ENCODE measurements around the gene ATP9A. TPM values are rescaled to one million over a fixed set of nuclear protein-coding genes. Genes with fewer than 3 reads are reported as not detected.

The ATP9A gene
- total RNA-seq, 1 donor from 2014 or later = 37.6 TPM

DNA sequence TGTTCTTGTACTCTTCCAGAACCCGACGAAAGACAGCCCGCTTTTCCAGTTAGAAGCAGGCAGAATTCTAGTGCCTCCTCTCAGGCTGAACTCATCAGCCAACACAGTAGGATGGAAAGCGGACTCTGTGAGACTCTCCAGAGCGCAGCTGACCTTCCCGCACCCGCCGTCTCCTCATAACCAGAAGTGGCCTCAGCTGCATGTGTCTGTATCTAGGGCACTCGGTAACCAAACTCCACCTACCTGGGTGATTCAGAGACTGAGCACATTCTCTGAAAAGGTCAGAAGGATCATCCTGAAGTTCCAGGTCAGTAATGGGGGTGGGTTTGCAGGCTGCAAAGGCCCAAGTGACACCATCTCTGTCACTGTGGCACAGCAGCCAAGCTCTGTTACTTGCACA is 158.9 kb downstream of the ATP9A start:
- no peaks in the 10 kb centered on the region for H3K36me3 ChIP-seq (ENCODE audit: control insufficient read depth, insufficient read depth, low read length)
- no peak overlapping the region for H3K4me3 ChIP-seq (ENCODE audit: low read depth, low read length)
- no peaks in the 10 kb centered on the region for H3K27me3 ChIP-seq (ENCODE audit: control insufficient read depth, insufficient read depth, low read length)
- no peak for DNase-seq (ENCODE audit: low read depth)
- TF ChIP-seq, protein P1, sequence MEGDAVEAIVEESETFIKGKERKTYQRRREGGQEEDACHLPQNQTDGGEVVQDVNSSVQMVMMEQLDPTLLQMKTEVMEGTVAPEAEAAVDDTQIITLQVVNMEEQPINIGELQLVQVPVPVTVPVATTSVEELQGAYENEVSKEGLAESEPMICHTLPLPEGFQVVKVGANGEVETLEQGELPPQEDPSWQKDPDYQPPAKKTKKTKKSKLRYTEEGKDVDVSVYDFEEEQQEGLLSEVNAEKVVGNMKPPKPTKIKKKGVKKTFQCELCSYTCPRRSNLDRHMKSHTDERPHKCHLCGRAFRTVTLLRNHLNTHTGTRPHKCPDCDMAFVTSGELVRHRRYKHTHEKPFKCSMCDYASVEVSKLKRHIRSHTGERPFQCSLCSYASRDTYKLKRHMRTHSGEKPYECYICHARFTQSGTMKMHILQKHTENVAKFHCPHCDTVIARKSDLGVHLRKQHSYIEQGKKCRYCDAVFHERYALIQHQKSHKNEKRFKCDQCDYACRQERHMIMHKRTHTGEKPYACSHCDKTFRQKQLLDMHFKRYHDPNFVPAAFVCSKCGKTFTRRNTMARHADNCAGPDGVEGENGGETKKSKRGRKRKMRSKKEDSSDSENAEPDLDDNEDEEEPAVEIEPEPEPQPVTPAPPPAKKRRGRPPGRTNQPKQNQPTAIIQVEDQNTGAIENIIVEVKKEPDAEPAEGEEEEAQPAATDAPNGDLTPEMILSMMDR (IDR thresholded peaks at IDR 0.05; ENCODE audit: insufficient read depth, low read length, poor library complexity, severe bottlenecking) = no peak

GRCh38 chr20:51608061-51608460 is 160.1 kb downstream of the ATP9A start:
- Histone ChIP-seq H3K27me3 (ENCODE audit: control insufficient read depth, insufficient read depth, low read length) (no peaks in the 10 kb centered on the region), H3K36me3 (ENCODE audit: control insufficient read depth, insufficient read depth, low read length) (peaks cover 1% of the 10 kb centered on the region), H3K4me3 (ENCODE audit: low read depth, low read length) (no peak overlapping the region)
- TF ChIP-seq, protein P1 (IDR thresholded peaks at IDR 0.05; ENCODE audit: insufficient read depth, low read length, poor library complexity, severe bottlenecking) = no peak
- no peak for DNase-seq (ENCODE audit: low read depth)

DNA sequence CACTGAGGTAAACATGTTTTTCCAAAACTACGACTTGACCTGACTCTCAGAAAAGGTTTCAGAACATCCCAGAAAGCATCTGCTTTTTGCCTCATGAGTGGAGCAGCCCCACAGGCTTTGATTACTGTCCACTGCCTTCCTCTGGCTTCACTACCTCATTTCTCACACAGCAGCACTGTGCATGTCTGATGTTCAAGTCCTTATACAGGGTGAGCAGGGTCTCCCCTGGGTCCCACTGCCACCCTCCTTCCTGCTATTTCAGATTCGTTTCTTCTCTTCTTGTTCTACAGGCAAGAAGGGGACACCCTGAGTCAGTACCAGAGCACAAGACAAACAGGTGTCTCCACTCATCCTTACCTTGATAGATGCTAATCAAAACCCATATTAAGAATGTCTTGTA is 161.0 kb downstream of the ATP9A start:
- no peak for DNase-seq (ENCODE audit: low read depth)
- H3K27me3 ChIP-seq (ENCODE audit: control insufficient read depth, insufficient read depth, low read length) = no peaks in the 10 kb centered on the region
- peaks cover 1% of the 10 kb centered on the region for H3K36me3 ChIP-seq (ENCODE audit: control insufficient read depth, insufficient read depth, low read length)
- TF ChIP-seq, protein P1 (IDR thresholded peaks at IDR 0.05; ENCODE audit: insufficient read depth, low read length, poor library complexity, severe bottlenecking) = no peak
- H3K4me3 ChIP-seq (ENCODE audit: low read depth, low read length) = no peak overlapping the region

DNA sequence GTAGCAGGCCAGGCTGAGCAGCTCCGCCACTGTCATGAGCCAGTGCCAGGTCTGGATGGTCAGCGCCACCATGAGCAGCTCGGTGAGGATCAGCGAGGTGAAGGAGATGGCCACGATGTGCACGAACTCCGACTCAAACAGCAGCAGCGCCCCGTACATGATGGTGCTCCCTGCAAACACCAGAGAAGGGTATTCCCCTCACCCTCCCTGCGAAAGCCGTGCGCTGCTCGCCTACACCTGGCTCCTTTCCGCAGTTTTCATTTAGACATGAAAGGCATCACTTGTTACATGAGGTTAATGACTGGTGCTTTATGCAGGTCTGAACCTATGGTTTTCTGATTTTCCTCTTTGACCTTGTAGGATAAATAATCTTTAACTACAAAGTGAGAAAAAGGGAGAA is 163.3 kb downstream of the ATP9A start:
- H3K4me3 ChIP-seq (ENCODE audit: low read depth, low read length) = no peak overlapping the region
- peaks cover 1% of the 10 kb centered on the region for H3K36me3 ChIP-seq (ENCODE audit: control insufficient read depth, insufficient read depth, low read length)
- DNase-seq (ENCODE audit: low read depth) = no peak
- TF ChIP-seq, protein P1 (IDR thresholded peaks at IDR 0.05; ENCODE audit: insufficient read depth, low read length, poor library complexity, severe bottlenecking) = no peak
- no peaks in the 10 kb centered on the region for H3K27me3 ChIP-seq (ENCODE audit: control insufficient read depth, insufficient read depth, low read length)

GRCh38 chr20:51602131-51602530 is 166.1 kb downstream of the ATP9A start:
- H3K4me3 ChIP-seq (ENCODE audit: low read depth, low read length) = no peak overlapping the region
- TF ChIP-seq, protein P1 (IDR thresholded peaks at IDR 0.05; ENCODE audit: insufficient read depth, low read length, poor library complexity, severe bottlenecking) = no peak
- no peaks in the 10 kb centered on the region for H3K27me3 ChIP-seq (ENCODE audit: control insufficient read depth, insufficient read depth, low read length)
- DNase-seq (ENCODE audit: low read depth) = no peak
- H3K36me3 ChIP-seq (ENCODE audit: control insufficient read depth, insufficient read depth, low read length) = peaks cover 1% of the 10 kb centered on the region

- Histone ChIP-seq H3K4me3 (ENCODE audit: low read depth, low read length) (no peak overlapping the region), H3K27me3 (ENCODE audit: control insufficient read depth, insufficient read depth, low read length) (no peaks in the 10 kb centered on the region), H3K36me3 (ENCODE audit: control insufficient read depth, insufficient read depth, low read length) (peaks cover 1% of the 10 kb centered on the region)
- no peak for DNase-seq (ENCODE audit: low read depth)
- TF ChIP-seq, protein P1 (IDR thresholded peaks at IDR 0.05; ENCODE audit: insufficient read depth, low read length, poor library complexity, severe bottlenecking) = no peak
These were observed 167.2 kb downstream of the ATP9A start for GRCh38 chr20:51600950-51601349.
